Nephron (organoid): Measurements from ENCODE around the gene HGFAC.

Experiments
- H3K27ac Mint-ChIP-seq, 3 experiments: 2 replicates each; pipeline ENCODE4 v1.8.0; 2020; ENCODE audit warnings: mixed read lengths in 3 of 3, mild to moderate bottlenecking in 2 of 3, moderate library complexity in 1 of 3
- H3K27me3 Mint-ChIP-seq: 2 replicates; pipeline ENCODE4 v1.8.0; 2021; ENCODE audit warnings: low read depth, mild to moderate bottlenecking, moderate library complexity, mixed read lengths
- H3K36me3 Mint-ChIP-seq: 2 replicates; pipeline ENCODE4 v1.8.0; 2020; ENCODE audit warnings: low read depth, mixed read lengths
- H3K4me1 Mint-ChIP-seq: 2 replicates; pipeline ENCODE4 v1.8.0; 2020; ENCODE audit warnings: mixed read lengths
- H3K4me3 Mint-ChIP-seq, 3 experiments: 2 replicates each; pipeline ENCODE4 v1.8.0; 2020; ENCODE audit warnings: mild to moderate bottlenecking in 3 of 3, mixed read lengths in 3 of 3, moderate library complexity in 2 of 3
- H3K9me3 Mint-ChIP-seq: 2 replicates; pipeline ENCODE4 v1.8.0; 2020; ENCODE audit warnings: mixed read lengths
- CTCF ChIP-seq, 3 experiments: fragments of 200-600 bp; sonication (generic); IDR thresholded peaks; one replicate each; pipeline ENCODE4 v1.5.0; 2021; ENCODE audit warnings: antibody characterized with exemption in 3 of 3; ENCODE audit not compliant: unreplicated experiment in 3 of 3

HGFAC gene

GRCh38 chr4:3416821-3417221 lies 24.9 kb upstream of the HGFAC start:
- no peaks in the 10 kb centered on the region for H3K9me3 Mint-ChIP-seq
- H3K36me3 Mint-ChIP-seq = peaks cover 38% of the 10 kb centered on the region
- no peak overlapping the region for H3K4me3 Mint-ChIP-seq
- H3K27me3 Mint-ChIP-seq = no peaks in the 10 kb centered on the region
- peaks cover 28% of the 10 kb centered on the region for H3K4me1 Mint-ChIP-seq
- H3K27ac Mint-ChIP-seq = no peak overlapping the region
- TF ChIP-seq CTCF (IDR thresholded peaks at IDR 0.05; ENCODE audit: unreplicated experiment in 3 of 3) = no peak

GRCh38 chr4:3417448-3417847 lies 24.3 kb upstream of the HGFAC start:
- no peaks in the 10 kb centered on the region for H3K9me3 Mint-ChIP-seq
- TF ChIP-seq CTCF (IDR thresholded peaks at IDR 0.05; ENCODE audit: unreplicated experiment in 3 of 3) = no peak
- no peak overlapping the region for H3K4me3 Mint-ChIP-seq
- H3K4me1 Mint-ChIP-seq = peaks cover 28% of the 10 kb centered on the region
- no peak overlapping the region for H3K27ac Mint-ChIP-seq
- H3K27me3 Mint-ChIP-seq = no peaks in the 10 kb centered on the region
- H3K36me3 Mint-ChIP-seq = peaks cover 38% of the 10 kb centered on the region

GRCh38 chr4:3418029-3418762 lies 23.6 kb upstream of the HGFAC start:
- TF ChIP-seq CTCF (IDR thresholded peaks at IDR 0.05; ENCODE audit: unreplicated experiment in 3 of 3) = no peak
- peaks cover 41% of the 10 kb centered on the region for H3K36me3 Mint-ChIP-seq
- no peaks in the 10 kb centered on the region for H3K9me3 Mint-ChIP-seq
- H3K4me3 Mint-ChIP-seq = no peak overlapping the region
- no peaks in the 10 kb centered on the region for H3K27me3 Mint-ChIP-seq
- no peak overlapping the region for H3K27ac Mint-ChIP-seq
- H3K4me1 Mint-ChIP-seq = peaks cover 28% of the 10 kb centered on the region

- no peak for TF ChIP-seq CTCF (IDR thresholded peaks at IDR 0.05; ENCODE audit: unreplicated experiment in 3 of 3)
- no peak overlapping the region for H3K27ac Mint-ChIP-seq
- no peaks in the 10 kb centered on the region for H3K9me3 Mint-ChIP-seq
- no peaks in the 10 kb centered on the region for H3K27me3 Mint-ChIP-seq
- peaks cover 14% of the 10 kb centered on the region for H3K4me1 Mint-ChIP-seq
- peaks cover 41% of the 10 kb centered on the region for H3K36me3 Mint-ChIP-seq
- H3K4me3 Mint-ChIP-seq = no peak overlapping the region
Observed at GRCh38 chr4:3419836-3420605, 21.7 kb upstream of the HGFAC start.

GRCh38 chr4:3420606-3420955 lies 21.2 kb upstream of the HGFAC start:
- Mint-ChIP-seq H3K27me3 (no peaks in the 10 kb centered on the region), H3K36me3 (peaks cover 40% of the 10 kb centered on the region), H3K9me3 (no peaks in the 10 kb centered on the region), H3K27ac (no peak overlapping the region), H3K4me1 (peaks cover 13% of the 10 kb centered on the region), H3K4me3 (no peak overlapping the region)
- no peak for TF ChIP-seq CTCF (IDR thresholded peaks at IDR 0.05; ENCODE audit: unreplicated experiment in 3 of 3)
